Fibroblast of mammary gland (primary cell): Measurements from ENCODE around the gene PUDP.

ENCODE experiments used
- DNase-seq: peaks from one replicate; pipeline ENCODE4 v3.0.0-alpha.2; 2010; ENCODE audit warnings: low read depth
- H3K4me3 ChIP-seq: 2 replicates; pipeline ENCODE4 v1.5.1; 2011; ENCODE audit warnings: low read depth, mild to moderate bottlenecking, low read length, moderate library complexity; ENCODE audit not compliant: control insufficient read depth
- CTCF ChIP-seq: conservative IDR thresholded peaks from 2 replicates; pipeline ENCODE4 v1.5.1; 2011; ENCODE audit warnings: low read depth, low read length, inconsistent platforms; ENCODE audit not compliant: control insufficient read depth, insufficient read depth

PUDP gene

GRCh38 chrX:7091923-7092322 is 56.0 kb downstream of the PUDP start:
- no peak for TF ChIP-seq CTCF
- DNase-seq, result no peak
- no peak overlapping the region for H3K4me3 ChIP-seq

GRCh38 chrX:7090641-7091040 is 57.3 kb downstream of the PUDP start:
- H3K4me3 ChIP-seq, result no peak overlapping the region
- no peak for DNase-seq
- no peak for TF ChIP-seq CTCF

- TF ChIP-seq CTCF, result no peak
- DNase-seq, result no peak
- no peak overlapping the region for H3K4me3 ChIP-seq
Observed at GRCh38 chrX:7088968-7089615, 58.9 kb downstream of the PUDP start.

GRCh38 chrX:7086384-7086783 is 61.6 kb downstream of the PUDP start:
- TF ChIP-seq CTCF, result no peak
- no peak for DNase-seq
- H3K4me3 ChIP-seq, result no peak overlapping the region

GRCh38 chrX:7085879-7086278 is 62.1 kb downstream of the PUDP start:
- H3K4me3 ChIP-seq, result no peak overlapping the region

GRCh38 chrX:7084841-7085240 is 63.1 kb downstream of the PUDP start:
- DNase-seq, result no peak
- TF ChIP-seq CTCF, result no peak
- H3K4me3 ChIP-seq, result no peak overlapping the region

More at GRCh38 chrX:7085879-7086278, 62.1 kb downstream of the PUDP start:
- no peak for TF ChIP-seq CTCF
- no peak for DNase-seq
